ENCODE measurements around the gene WDFY4. TPM values are rescaled to one million over a fixed set of nuclear protein-coding genes. Genes with fewer than 3 reads are reported as not detected.
A peak's percentile ranks its signal among the peaks of the same experiment; 100 is the strongest.

The WDFY4 gene
- total and polyA plus RNA-seq, 2 donors: 13.0 to 25.1 TPM

GRCh38 chr10:48742891-48743860 is 58.5 kb downstream of the WDFY4 start:
- H3K27me3 ChIP-seq (ENCODE audit: control insufficient read depth in 2 of 2, insufficient read depth in 1 of 2, low read length in 1 of 2): no peaks in the 10 kb centered on the region
- no peaks in the 10 kb centered on the region for H3K36me3 ChIP-seq (ENCODE audit: control insufficient read depth in 2 of 2, insufficient read depth in 2 of 2, low read length in 1 of 2)
- no peaks in the 10 kb centered on the region for H3K4me1 ChIP-seq (ENCODE audit: control insufficient read depth in 2 of 2, insufficient read depth in 2 of 2, low read length in 2 of 2)
- no peaks in the 10 kb centered on the region for H3K9me3 ChIP-seq (ENCODE audit: control insufficient read depth in 2 of 2, insufficient read depth in 1 of 2, low read length in 1 of 2)
- no peak overlapping the region for H3K4me3 ChIP-seq (ENCODE audit: low read length in 2 of 2)
- WGBS: 97% methylated on average over 18 of the region's 18 CpGs
- no peak overlapping the region for H3K27ac ChIP-seq (ENCODE audit: low read depth in 1 of 2, low read length in 1 of 2)
- peak in 1 of 9 donors; percentile 22 for DNase-seq (ENCODE audit: low read depth in 6 of 9, low spot score in 9 of 9)

- 97% methylated on average over 6 of the region's 6 CpGs for WGBS
- no peaks in the 10 kb centered on the region for H3K36me3 ChIP-seq (ENCODE audit: control insufficient read depth in 2 of 2, insufficient read depth in 2 of 2, low read length in 1 of 2)
- no peaks in the 10 kb centered on the region for H3K4me1 ChIP-seq (ENCODE audit: control insufficient read depth in 2 of 2, insufficient read depth in 2 of 2, low read length in 2 of 2)
Observed at GRCh38 chr10:48744587-48744986, 59.9 kb downstream of the WDFY4 start.

GRCh38 chr10:48745662-48746245 is 61.1 kb downstream of the WDFY4 start:
- H3K27me3 ChIP-seq (ENCODE audit: control insufficient read depth in 2 of 2, insufficient read depth in 1 of 2, low read length in 1 of 2): no peaks in the 10 kb centered on the region
- no peak overlapping the region for H3K4me3 ChIP-seq (ENCODE audit: low read length in 2 of 2)
- H3K27ac ChIP-seq (ENCODE audit: low read depth in 1 of 2, low read length in 1 of 2): no peak overlapping the region
- no peaks in the 10 kb centered on the region for H3K4me1 ChIP-seq (ENCODE audit: control insufficient read depth in 2 of 2, insufficient read depth in 2 of 2, low read length in 2 of 2)
- 95% methylated on average over 27 of the region's 27 CpGs for WGBS
- no peaks in the 10 kb centered on the region for H3K36me3 ChIP-seq (ENCODE audit: control insufficient read depth in 2 of 2, insufficient read depth in 2 of 2, low read length in 1 of 2)
- DNase-seq (ENCODE audit: low read depth in 6 of 9, low spot score in 9 of 9): no peak
- H3K9me3 ChIP-seq (ENCODE audit: control insufficient read depth in 2 of 2, insufficient read depth in 1 of 2, low read length in 1 of 2): no peaks in the 10 kb centered on the region

More at GRCh38 chr10:48744587-48744986, 59.9 kb downstream of the WDFY4 start:
- no peak for DNase-seq (ENCODE audit: low read depth in 6 of 9, low spot score in 9 of 9)
- Histone ChIP-seq H3K4me3 (ENCODE audit: low read length in 2 of 2) (no peak overlapping the region), H3K9me3 (ENCODE audit: control insufficient read depth in 2 of 2, insufficient read depth in 1 of 2, low read length in 1 of 2) (no peaks in the 10 kb centered on the region), H3K27ac (ENCODE audit: low read depth in 1 of 2, low read length in 1 of 2) (no peak overlapping the region), H3K27me3 (ENCODE audit: control insufficient read depth in 2 of 2, insufficient read depth in 1 of 2, low read length in 1 of 2) (no peaks in the 10 kb centered on the region)

- Histone ChIP-seq H3K36me3 (ENCODE audit: control insufficient read depth in 2 of 2, insufficient read depth in 2 of 2, low read length in 1 of 2) (no peaks in the 10 kb centered on the region), H3K27ac (ENCODE audit: low read depth in 1 of 2, low read length in 1 of 2) (no peak overlapping the region), H3K4me1 (ENCODE audit: control insufficient read depth in 2 of 2, insufficient read depth in 2 of 2, low read length in 2 of 2) (no peaks in the 10 kb centered on the region), H3K9me3 (ENCODE audit: control insufficient read depth in 2 of 2, insufficient read depth in 1 of 2, low read length in 1 of 2) (no peaks in the 10 kb centered on the region), H3K4me3 (ENCODE audit: low read length in 2 of 2) (no peak overlapping the region), H3K27me3 (ENCODE audit: control insufficient read depth in 2 of 2, insufficient read depth in 1 of 2, low read length in 1 of 2) (no peaks in the 10 kb centered on the region)
- no peak for DNase-seq (ENCODE audit: low read depth in 6 of 9, low spot score in 9 of 9)
- WGBS: 85% methylated on average over 4 of the region's 4 CpGs
Observed at GRCh38 chr10:48748573-48748972, 63.9 kb downstream of the WDFY4 start.

GRCh38 chr10:48749254-48749787 is 64.6 kb downstream of the WDFY4 start:
- H3K4me1 ChIP-seq (ENCODE audit: control insufficient read depth in 2 of 2, insufficient read depth in 2 of 2, low read length in 2 of 2): no peaks in the 10 kb centered on the region
- H3K27ac ChIP-seq (ENCODE audit: low read depth in 1 of 2, low read length in 1 of 2): no peak overlapping the region
- no peak for DNase-seq (ENCODE audit: low read depth in 6 of 9, low spot score in 9 of 9)
- no peaks in the 10 kb centered on the region for H3K36me3 ChIP-seq (ENCODE audit: control insufficient read depth in 2 of 2, insufficient read depth in 2 of 2, low read length in 1 of 2)
- WGBS: 100% methylated on average over 1 of the region's 1 CpG
- H3K9me3 ChIP-seq (ENCODE audit: control insufficient read depth in 2 of 2, insufficient read depth in 1 of 2, low read length in 1 of 2): no peaks in the 10 kb centered on the region
- no peaks in the 10 kb centered on the region for H3K27me3 ChIP-seq (ENCODE audit: control insufficient read depth in 2 of 2, insufficient read depth in 1 of 2, low read length in 1 of 2)
- H3K4me3 ChIP-seq (ENCODE audit: low read length in 2 of 2): no peak overlapping the region

- no peak for DNase-seq (ENCODE audit: low read depth in 6 of 9, low spot score in 9 of 9)
- Histone ChIP-seq H3K27ac (ENCODE audit: low read depth in 1 of 2, low read length in 1 of 2) (no peak overlapping the region), H3K4me1 (ENCODE audit: control insufficient read depth in 2 of 2, insufficient read depth in 2 of 2, low read length in 2 of 2) (no peaks in the 10 kb centered on the region), H3K27me3 (ENCODE audit: control insufficient read depth in 2 of 2, insufficient read depth in 1 of 2, low read length in 1 of 2) (no peaks in the 10 kb centered on the region), H3K9me3 (ENCODE audit: control insufficient read depth in 2 of 2, insufficient read depth in 1 of 2, low read length in 1 of 2) (no peaks in the 10 kb centered on the region), H3K4me3 (ENCODE audit: low read length in 2 of 2) (no peak overlapping the region), H3K36me3 (ENCODE audit: control insufficient read depth in 2 of 2, insufficient read depth in 2 of 2, low read length in 1 of 2) (no peaks in the 10 kb centered on the region)
- WGBS: 98% methylated on average over 1 of the region's 1 CpG
Observed at GRCh38 chr10:48750019-48750418, 65.3 kb downstream of the WDFY4 start.

GRCh38 chr10:48750991-48751390 is 66.3 kb downstream of the WDFY4 start:
- no peaks in the 10 kb centered on the region for H3K27me3 ChIP-seq (ENCODE audit: control insufficient read depth in 2 of 2, insufficient read depth in 1 of 2, low read length in 1 of 2)
- DNase-seq (ENCODE audit: low read depth in 6 of 9, low spot score in 9 of 9): no peak
- WGBS: 97% methylated on average over 5 of the region's 5 CpGs
- H3K4me3 ChIP-seq (ENCODE audit: low read length in 2 of 2): no peak overlapping the region
- no peaks in the 10 kb centered on the region for H3K9me3 ChIP-seq (ENCODE audit: control insufficient read depth in 2 of 2, insufficient read depth in 1 of 2, low read length in 1 of 2)
- no peaks in the 10 kb centered on the region for H3K36me3 ChIP-seq (ENCODE audit: control insufficient read depth in 2 of 2, insufficient read depth in 2 of 2, low read length in 1 of 2)
- H3K4me1 ChIP-seq (ENCODE audit: control insufficient read depth in 2 of 2, insufficient read depth in 2 of 2, low read length in 2 of 2): no peaks in the 10 kb centered on the region
- H3K27ac ChIP-seq (ENCODE audit: low read depth in 1 of 2, low read length in 1 of 2): no peak overlapping the region

GRCh38 chr10:48751730-48752129 is 67.1 kb downstream of the WDFY4 start:
- WGBS: 98% methylated on average over 5 of the region's 5 CpGs
- H3K27me3 ChIP-seq (ENCODE audit: control insufficient read depth in 2 of 2, insufficient read depth in 1 of 2, low read length in 1 of 2): no peaks in the 10 kb centered on the region
- no peak overlapping the region for H3K27ac ChIP-seq (ENCODE audit: low read depth in 1 of 2, low read length in 1 of 2)
- no peak for DNase-seq (ENCODE audit: low read depth in 6 of 9, low spot score in 9 of 9)
- H3K36me3 ChIP-seq (ENCODE audit: control insufficient read depth in 2 of 2, insufficient read depth in 2 of 2, low read length in 1 of 2): no peaks in the 10 kb centered on the region
- H3K4me1 ChIP-seq (ENCODE audit: control insufficient read depth in 2 of 2, insufficient read depth in 2 of 2, low read length in 2 of 2): no peaks in the 10 kb centered on the region
- H3K9me3 ChIP-seq (ENCODE audit: control insufficient read depth in 2 of 2, insufficient read depth in 1 of 2, low read length in 1 of 2): no peaks in the 10 kb centered on the region
- H3K4me3 ChIP-seq (ENCODE audit: low read length in 2 of 2): no peak overlapping the region

- Histone ChIP-seq H3K9me3 (ENCODE audit: control insufficient read depth in 2 of 2, insufficient read depth in 1 of 2, low read length in 1 of 2) (no peaks in the 10 kb centered on the region), H3K4me3 (ENCODE audit: low read length in 2 of 2) (no peak overlapping the region), H3K27ac (ENCODE audit: low read depth in 1 of 2, low read length in 1 of 2) (no peak overlapping the region), H3K4me1 (ENCODE audit: control insufficient read depth in 2 of 2, insufficient read depth in 2 of 2, low read length in 2 of 2) (no peaks in the 10 kb centered on the region), H3K27me3 (ENCODE audit: control insufficient read depth in 2 of 2, insufficient read depth in 1 of 2, low read length in 1 of 2) (no peaks in the 10 kb centered on the region), H3K36me3 (ENCODE audit: control insufficient read depth in 2 of 2, insufficient read depth in 2 of 2, low read length in 1 of 2) (no peaks in the 10 kb centered on the region)
- WGBS: 94% methylated on average over 3 of the region's 3 CpGs
- no peak for DNase-seq (ENCODE audit: low read depth in 6 of 9, low spot score in 9 of 9)
Observed at GRCh38 chr10:48758411-48758810, 73.7 kb downstream of the WDFY4 start.
